B cell (primary cell): ENCODE measurements around the gene BNC2. TPM values are rescaled to one million over a fixed set of nuclear protein-coding genes. Genes with fewer than 3 reads are reported as not detected.

Experiments
- ATAC-seq: fragments of 200-7000 bp; cut with Tn5 transposase; one replicate; pipeline ENCODE4 v1.10.0; 2021; ENCODE audit warnings: low read depth, mild to moderate bottlenecking, moderate number of reproducible peaks, moderate library complexity
- CTCF ChIA-PET: fragments of 350-600 bp; sonication (Branson Sonifier 250); formaldehyde crosslinking; loops from one replicate; lab custom pipeline; 2021; ENCODE audit warnings: antibody characterized with exemption, inconsistent platforms; lab: Charles Lee
- POLR2A ChIA-PET: fragments of 350-600 bp; sonication (Branson Sonifier 250); formaldehyde crosslinking; loops from one replicate; lab custom pipeline; 2021; ENCODE audit warnings: antibody characterized with exemption; lab: Charles Lee
- DNase-seq: peaks from one replicate; pipeline ENCODE4 v3.0.0; 2013
- H2AFZ ChIP-seq: 2 replicates; pipeline ENCODE4 v1.6.1; 2012; ENCODE audit warnings: mild to moderate bottlenecking, low read depth, low read length; ENCODE audit not compliant: insufficient read depth, poor library complexity, severe bottlenecking
- H3K27ac ChIP-seq, 2 donors: 1 replicate in 1 of 2; 2 replicates in 1 of 2; pipeline ENCODE4 v1.5.1; 2012 to 2013; ENCODE audit warnings: low read length in 2 of 2, mild to moderate bottlenecking in 2 of 2, moderate library complexity in 1 of 2
- H3K27me3 ChIP-seq, 4 experiments: fragments of 200-600 bp in 1 of 4; sonication (generic) in 1 of 4; replicated peaks in 1 of 4; 1 replicate in 2 of 4; 2 replicates in 2 of 4; pipeline versions ENCODE4 v1.6.1 to v1.7.0; 2013 to 2016; ENCODE audit warnings: low read length in 3 of 4, mild to moderate bottlenecking in 2 of 4, mixed read lengths in 1 of 4, moderate library complexity in 1 of 4; ENCODE audit not compliant: insufficient read depth in 4 of 4, control insufficient read depth in 3 of 4; ENCODE audit errors: control extremely low read depth in 1 of 4
- H3K36me3 ChIP-seq, 2 experiments: replicated peaks in 1 of 2; 1 replicate in 1 of 2; 2 replicates in 1 of 2; pipeline versions ENCODE4 v1.6.1 to v1.7.1; 2013; ENCODE audit warnings: low read length in 1 of 2; ENCODE audit not compliant: insufficient read depth in 2 of 2, control insufficient read depth in 1 of 2; ENCODE audit errors: control extremely low read depth in 1 of 2, extremely low read depth in 1 of 2
- H3K4me1 ChIP-seq, 2 donors: fragments of 200-600 bp in 1 of 2; sonication (generic) in 1 of 2; 1 replicate in 1 of 2; 2 replicates in 1 of 2; pipeline versions ENCODE4 v1.5.1 to v1.6.1; 2013 to 2017; ENCODE audit warnings: low read length in 2 of 2; ENCODE audit not compliant: control insufficient read depth in 2 of 2, insufficient read depth in 2 of 2
- H3K4me2 ChIP-seq: replicated peaks from 2 replicates; pipeline ENCODE3; 2012; ENCODE audit warnings: mild to moderate bottlenecking, low read depth, low read length; ENCODE audit not compliant: poor library complexity, severe bottlenecking
- H3K4me3 ChIP-seq, 5 experiments: fragments of 200-600 bp in 1 of 5; sonication (generic) in 1 of 5; 1 replicate in 3 of 5; 2 replicates in 2 of 5; pipeline versions ENCODE4 v1.5.1 to v1.7.0; 2011 to 2016; ENCODE audit warnings: low read length in 4 of 5, mild to moderate bottlenecking in 4 of 5, low read depth in 2 of 5, control low read depth in 1 of 5, moderate library complexity in 1 of 5; ENCODE audit not compliant: insufficient read depth in 1 of 5; ENCODE audit errors: control extremely low read depth in 1 of 5, extremely low read depth in 1 of 5
- H3K79me2 ChIP-seq: fragments of 200-600 bp; sonication (generic); one replicate; pipeline ENCODE4 v1.6.0; 2016; ENCODE audit warnings: low read length; ENCODE audit not compliant: control insufficient read depth, insufficient read depth
- H3K9ac ChIP-seq: fragments of 200-600 bp; sonication (generic); 2 replicates; pipeline ENCODE4 v1.6.1; 2017; ENCODE audit warnings: mild to moderate bottlenecking, low read length, moderate library complexity
- H3K9me3 ChIP-seq, 3 donors: one replicate each; pipeline versions ENCODE4 v1.6.1 to v1.7.1; 2013; ENCODE audit warnings: low read length in 2 of 3; ENCODE audit not compliant: control insufficient read depth in 2 of 3, insufficient read depth in 1 of 3; ENCODE audit errors: control extremely low read depth in 1 of 3
- H4K20me1 ChIP-seq: 2 replicates; pipeline ENCODE4 v1.6.0; 2012; ENCODE audit warnings: mild to moderate bottlenecking, low read length; ENCODE audit not compliant: insufficient read depth, control insufficient read depth, poor library complexity, severe bottlenecking
- H3K27ac Mint-ChIP-seq: one replicate; pipeline ENCODE4 v1.8.0; 2021; ENCODE audit warnings: mixed read lengths
- H3K27me3 Mint-ChIP-seq: one replicate; pipeline ENCODE4 v1.8.0; 2021; ENCODE audit warnings: mixed read lengths
- H3K4me1 Mint-ChIP-seq: one replicate; pipeline ENCODE4 v1.8.0; 2021; ENCODE audit warnings: mixed read lengths
- H3K4me3 Mint-ChIP-seq: one replicate; pipeline ENCODE4 v1.8.0; 2021; ENCODE audit warnings: mixed read lengths
- H3K9me3 Mint-ChIP-seq: one replicate; pipeline ENCODE4 v1.8.0; 2022; ENCODE audit warnings: mixed read lengths; ENCODE audit not compliant: insufficient read depth
- CTCF ChIP-seq: fragments of 200-600 bp; IDR thresholded peaks from one replicate; pipeline ENCODE4 v1.8.0; 2022; ENCODE audit warnings: antibody characterized with exemption, mild to moderate bottlenecking
- EZH2 ChIP-seq: IDR thresholded peaks from 2 replicates; pipeline ENCODE4 v1.6.1; 2012; ENCODE audit warnings: borderline replicate concordance, low read depth, mild to moderate bottlenecking, moderate library complexity, low read length; ENCODE audit not compliant: insufficient read depth, poor library complexity, severe bottlenecking
- WGBS: methylation state at CpG from one replicate; pipeline ENCODE4 v1.1.5; 2013; ENCODE audit warnings: missing lambda C conversion rate; ENCODE audit not compliant: insufficient coverage; 5-methylcytosine and 5-hydroxymethylcytosine counted together
- intact Hi-C: fragments of 100-400 bp; cut with micrococcal nuclease; formaldehyde crosslinking; loops from one replicate; pipeline ENCODE4 v1.10.0; 2022
- polyA plus RNA-seq: library from polyadenylated mRNA; depleted of rRNA; stranded (reverse); fragments of >200 nt; gene quantifications from 2 replicates; pipeline ENCODE4 v1.2.3, GENCODE V29; 2012
- total RNA-seq, 2 donors: library from RNA; stranded (reverse); fragments of 120-200 nt in 1 of 2; gene quantifications; 1 replicate in 1 of 2; 2 replicates in 1 of 2; pipeline versions ENCODE4 v1.2.3 to v1.2.4, GENCODE V29; 2013 to 2022

The BNC2 gene
- total and polyA plus RNA-seq, 2 donors (not counting 1 experiment from before 2014, with no cell fraction given), result 0.01 TPM; not detected in 1

- H3K4me1 ChIP-seq, result no peaks in the 10 kb centered on the region
- H3K79me2 ChIP-seq, result no peaks in the 10 kb centered on the region
- POLR2A ChIA-PET, result no interaction called here
- no peak overlapping the region for H3K27ac ChIP-seq
- TF ChIP-seq CTCF, result no peak
- TF ChIP-seq EZH2, result no peak
- no peak overlapping the region for H3K4me3 Mint-ChIP-seq
- no peaks in the 10 kb centered on the region for H4K20me1 ChIP-seq
- H3K36me3 ChIP-seq, result no peaks in the 10 kb centered on the region
- no peaks in the 10 kb centered on the region for H3K4me1 Mint-ChIP-seq
- no peak overlapping the region for H3K4me2 ChIP-seq
- no peak overlapping the region for H2AFZ ChIP-seq
- CTCF ChIA-PET, result no interaction called here
- H3K9me3 Mint-ChIP-seq, result no peaks in the 10 kb centered on the region
- no peak overlapping the region for H3K4me3 ChIP-seq
- no peaks in the 10 kb centered on the region for H3K27me3 Mint-ChIP-seq
- H3K9me3 ChIP-seq, result no peaks in the 10 kb centered on the region
- H3K27me3 ChIP-seq, result no peaks in the 10 kb centered on the region
- intact Hi-C loops, result no loop called here
- no peak overlapping the region for H3K27ac Mint-ChIP-seq
- WGBS, result no CpG with 5 or more reads among the region's 4 CpGs
- H3K9ac ChIP-seq, result no peak overlapping the region
- ATAC-seq (no peak), DNase-seq (no peak)
Measured at GRCh38 chr9:16639644-16640043, 230.8 kb downstream of the BNC2 start.

- Histone ChIP-seq H3K36me3 (no peaks in the 10 kb centered on the region), H4K20me1 (no peaks in the 10 kb centered on the region), H3K27ac (no peak overlapping the region), H3K4me3 (no peak overlapping the region), H3K9ac (no peak overlapping the region), H3K4me1 (no peaks in the 10 kb centered on the region), H3K9me3 (no peaks in the 10 kb centered on the region), H3K4me2 (no peak overlapping the region), H3K27me3 (no peaks in the 10 kb centered on the region), H2AFZ (no peak overlapping the region), H3K79me2 (no peaks in the 10 kb centered on the region)
- Mint-ChIP-seq H3K4me1 (no peaks in the 10 kb centered on the region), H3K4me3 (no peak overlapping the region), H3K9me3 (no peaks in the 10 kb centered on the region), H3K27ac (no peak overlapping the region), H3K27me3 (no peaks in the 10 kb centered on the region)
- POLR2A ChIA-PET, result no interaction called here
- intact Hi-C loops, result no loop called here
- CTCF ChIA-PET, result no interaction called here
- WGBS, result 91% methylated on average over 3 of the region's 5 CpGs
- no peak for DNase-seq
- no peak for ATAC-seq
- no peak for TF ChIP-seq EZH2
- TF ChIP-seq CTCF, result no peak
Measured at GRCh38 chr9:16637911-16638310, 232.6 kb downstream of the BNC2 start.
